ENCODE results near the gene SRMS.

GRCh38 chr20:63517376-63518309 is 29.9 kb downstream of the SRMS start:
- no peak for TF ChIP-seq POLR2A (IDR thresholded peaks at IDR 0.05)
- TF ChIP-seq, protein P1, sequence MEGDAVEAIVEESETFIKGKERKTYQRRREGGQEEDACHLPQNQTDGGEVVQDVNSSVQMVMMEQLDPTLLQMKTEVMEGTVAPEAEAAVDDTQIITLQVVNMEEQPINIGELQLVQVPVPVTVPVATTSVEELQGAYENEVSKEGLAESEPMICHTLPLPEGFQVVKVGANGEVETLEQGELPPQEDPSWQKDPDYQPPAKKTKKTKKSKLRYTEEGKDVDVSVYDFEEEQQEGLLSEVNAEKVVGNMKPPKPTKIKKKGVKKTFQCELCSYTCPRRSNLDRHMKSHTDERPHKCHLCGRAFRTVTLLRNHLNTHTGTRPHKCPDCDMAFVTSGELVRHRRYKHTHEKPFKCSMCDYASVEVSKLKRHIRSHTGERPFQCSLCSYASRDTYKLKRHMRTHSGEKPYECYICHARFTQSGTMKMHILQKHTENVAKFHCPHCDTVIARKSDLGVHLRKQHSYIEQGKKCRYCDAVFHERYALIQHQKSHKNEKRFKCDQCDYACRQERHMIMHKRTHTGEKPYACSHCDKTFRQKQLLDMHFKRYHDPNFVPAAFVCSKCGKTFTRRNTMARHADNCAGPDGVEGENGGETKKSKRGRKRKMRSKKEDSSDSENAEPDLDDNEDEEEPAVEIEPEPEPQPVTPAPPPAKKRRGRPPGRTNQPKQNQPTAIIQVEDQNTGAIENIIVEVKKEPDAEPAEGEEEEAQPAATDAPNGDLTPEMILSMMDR (IDR thresholded peaks at IDR 0.05) = no peak
